Dendritic cell treated with granulocyte-macrophage colony-stimulating factor and Interleukin-4, amounts not matched to agents 40 ng/mL and 50 ng/mL, for 4 days (primary cell): ENCODE measurements around the gene GRAP2.
A peak's percentile ranks its signal among the peaks of the same experiment; 100 is the strongest.
"Not testable (repeated sequence)": the region's sequence is repeated elsewhere in the genome, so short reads cannot be mapped to it uniquely, and the experiment has no call there.

Experiments
- H3K27ac Mint-ChIP-seq: one replicate; pipeline ENCODE4 v1.8.0; 2022; ENCODE audit warnings: mild to moderate bottlenecking, mixed read lengths
- H3K27me3 Mint-ChIP-seq: one replicate; pipeline ENCODE4 v1.8.0; 2022; ENCODE audit warnings: mild to moderate bottlenecking, mixed read lengths
- H3K36me3 Mint-ChIP-seq: one replicate; pipeline ENCODE4 v1.8.0; 2022; ENCODE audit warnings: low read depth, mixed read lengths
- H3K4me1 Mint-ChIP-seq: one replicate; pipeline ENCODE4 v1.8.0; 2022; ENCODE audit warnings: low read depth, mixed read lengths
- H3K4me3 Mint-ChIP-seq: one replicate; pipeline ENCODE4 v1.8.0; 2022; ENCODE audit warnings: mild to moderate bottlenecking, moderate library complexity, mixed read lengths
- H3K9me3 Mint-ChIP-seq: one replicate; pipeline ENCODE4 v1.8.0; 2022; ENCODE audit warnings: mixed read lengths
- intact Hi-C: fragments of 100-400 bp; cut with micrococcal nuclease; formaldehyde crosslinking; loops from one replicate; pipeline ENCODE4 v1.15.0; 2022

Gene GRAP2

DNA sequence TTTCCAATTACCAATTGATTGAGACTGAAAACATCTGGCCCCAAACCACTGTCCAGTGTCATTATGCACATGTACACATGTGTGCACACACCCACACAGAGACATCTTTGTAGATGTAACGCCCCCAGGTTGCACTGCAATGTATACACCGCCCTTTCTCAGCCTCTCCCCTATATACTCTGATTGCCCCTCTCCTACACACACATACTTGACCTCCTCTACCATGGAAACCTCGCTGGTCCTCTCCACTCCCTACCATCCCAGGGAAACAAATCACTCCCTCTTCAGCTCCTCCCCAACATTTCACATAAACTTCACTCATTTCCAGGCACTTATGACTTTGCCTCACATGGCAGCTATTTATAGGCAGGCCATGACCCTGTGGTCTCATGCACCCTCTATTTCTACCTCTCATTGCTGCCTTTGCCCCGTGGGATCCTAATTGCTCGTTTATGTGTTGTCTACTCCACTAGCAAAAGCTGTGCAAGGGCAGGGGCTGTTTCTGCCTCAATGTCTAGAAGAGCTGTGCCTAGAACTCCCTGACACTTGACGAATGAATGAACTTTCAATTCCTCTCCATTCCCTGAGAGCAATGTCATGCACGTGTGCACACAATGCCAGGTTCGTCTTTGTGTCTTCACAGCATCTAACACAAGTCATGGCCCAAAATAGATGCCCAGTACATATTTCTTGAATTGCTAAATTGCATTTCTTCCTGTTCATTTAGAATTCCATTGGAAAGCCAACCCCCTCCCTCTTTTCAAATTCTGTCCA, 49.3 kb downstream of the GRAP2 start:
- H3K36me3 Mint-ChIP-seq, result no peaks in the 10 kb centered on the region
- peaks cover 22% of the 10 kb centered on the region for H3K4me1 Mint-ChIP-seq
- no peak overlapping the region for H3K4me3 Mint-ChIP-seq
- no peak overlapping the region for H3K27ac Mint-ChIP-seq
- peaks cover 85% of the 10 kb centered on the region for H3K27me3 Mint-ChIP-seq
- no peaks in the 10 kb centered on the region for H3K9me3 Mint-ChIP-seq
- intact Hi-C loops, result loop anchor here (10.0 kb wide), 1 partner anchor 55 kb away; no protein-coding TSS in a partner anchor

DNA sequence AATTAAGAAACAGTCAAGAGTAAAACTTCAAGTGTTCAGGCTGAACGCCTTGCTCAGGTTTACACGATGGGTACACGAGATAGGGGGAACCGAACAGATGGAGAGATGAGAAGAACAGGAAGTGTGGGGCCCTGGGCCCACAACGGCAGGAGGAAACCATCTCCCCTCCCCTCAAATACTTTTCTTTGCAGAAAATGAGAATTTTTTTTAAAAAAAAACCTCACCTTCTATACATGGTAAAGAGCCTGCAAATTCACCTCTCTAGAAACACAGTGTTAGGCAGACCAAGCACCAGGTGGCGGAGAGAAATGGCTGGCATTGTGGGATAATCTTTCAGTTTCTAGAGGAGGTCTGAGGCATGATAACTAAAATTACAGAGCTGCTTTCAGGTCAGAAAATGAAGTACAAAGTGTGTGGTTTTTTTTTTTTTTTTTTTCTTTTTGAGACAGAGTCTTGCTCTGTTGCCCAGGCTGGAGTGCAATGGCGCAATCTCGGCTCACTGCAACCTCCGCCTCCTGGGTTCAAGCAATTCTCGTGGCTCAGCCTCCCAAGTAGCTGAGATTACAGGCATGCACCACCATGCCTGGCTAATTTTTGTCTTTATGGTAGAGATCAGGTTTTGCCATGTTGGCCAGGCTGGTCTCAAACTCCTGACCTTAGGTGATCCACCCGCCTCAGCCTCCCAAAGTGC, 50.9 kb downstream of the GRAP2 start:
- H3K9me3 Mint-ChIP-seq, H3K4me3 Mint-ChIP-seq, intact Hi-C loops, H3K36me3 Mint-ChIP-seq, H3K27ac Mint-ChIP-seq: not testable (repeated sequence)
- Mint-ChIP-seq H3K27me3 (peaks cover 92% of the 10 kb centered on the region), H3K4me1 (peaks cover 28% of the 10 kb centered on the region)

DNA sequence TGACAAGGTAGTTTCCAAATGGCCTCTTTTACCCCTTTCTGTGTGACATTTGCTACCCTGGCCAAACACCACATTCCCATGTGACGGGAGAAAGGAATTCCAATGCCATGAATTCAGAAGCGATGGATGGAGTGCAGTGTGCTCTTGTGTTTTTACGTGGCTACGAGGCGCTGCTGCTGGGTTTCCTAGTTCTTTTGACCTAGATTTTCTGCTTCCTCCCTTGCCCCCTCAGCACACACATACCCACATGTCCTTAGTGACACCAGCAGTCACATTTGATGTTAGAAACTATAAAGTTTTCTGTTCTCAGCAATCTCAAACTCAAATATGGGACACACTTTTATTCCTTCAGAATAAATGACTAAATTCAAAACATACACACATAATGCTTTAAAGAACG, 51.5 kb downstream of the GRAP2 start:
- intact Hi-C loops, result no loop called here
- H3K36me3 Mint-ChIP-seq, result no peaks in the 10 kb centered on the region
- H3K9me3 Mint-ChIP-seq, result no peaks in the 10 kb centered on the region
- no peak overlapping the region for H3K4me3 Mint-ChIP-seq
- peaks cover 89% of the 10 kb centered on the region for H3K27me3 Mint-ChIP-seq
- no peak overlapping the region for H3K27ac Mint-ChIP-seq
- H3K4me1 Mint-ChIP-seq, result peaks cover 28% of the 10 kb centered on the region

GRCh38 chr22:39953101-39953500, 52.2 kb downstream of the GRAP2 start:
- intact Hi-C loops, result no loop called here
- Mint-ChIP-seq H3K9me3 (no peaks in the 10 kb centered on the region), H3K36me3 (no peaks in the 10 kb centered on the region), H3K4me3 (no peak overlapping the region), H3K27me3 (peaks cover 90% of the 10 kb centered on the region), H3K4me1 (peaks cover 34% of the 10 kb centered on the region), H3K27ac (no peak overlapping the region)

- Mint-ChIP-seq H3K27me3 (peaks cover 90% of the 10 kb centered on the region), H3K27ac (no peak overlapping the region), H3K4me3 (no peak overlapping the region), H3K4me1 (peaks cover 41% of the 10 kb centered on the region), H3K36me3 (no peaks in the 10 kb centered on the region), H3K9me3 (no peaks in the 10 kb centered on the region)
- intact Hi-C loops, result no loop called here
Observed at GRCh38 chr22:39954584-39955055, 53.7 kb downstream of the GRAP2 start.

DNA sequence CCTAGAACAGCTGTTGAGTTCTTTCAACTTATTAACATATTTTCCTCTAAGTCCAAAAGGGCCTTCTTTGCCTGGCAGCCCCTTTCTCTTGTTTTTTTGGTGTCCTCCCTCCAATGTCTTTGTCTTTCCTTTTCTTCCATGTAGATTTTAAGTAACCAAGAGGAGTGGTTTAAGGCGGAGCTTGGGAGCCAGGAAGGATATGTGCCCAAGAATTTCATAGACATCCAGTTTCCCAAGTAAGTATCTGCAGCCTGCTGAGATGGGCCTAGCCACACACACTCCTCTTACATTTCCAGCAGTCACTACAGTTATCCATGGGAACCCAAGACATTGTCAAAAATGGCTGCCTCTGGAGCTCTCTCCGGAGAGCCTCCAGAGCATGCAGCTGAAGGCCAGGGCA, 54.8 kb downstream of the GRAP2 start:
- intact Hi-C loops, result no loop called here
- no peak overlapping the region for H3K4me3 Mint-ChIP-seq
- H3K4me1 Mint-ChIP-seq, result peaks cover 45% of the 10 kb centered on the region
- no peak overlapping the region for H3K27ac Mint-ChIP-seq
- no peaks in the 10 kb centered on the region for H3K9me3 Mint-ChIP-seq
- no peaks in the 10 kb centered on the region for H3K36me3 Mint-ChIP-seq
- H3K27me3 Mint-ChIP-seq, result peaks cover 90% of the 10 kb centered on the region

DNA sequence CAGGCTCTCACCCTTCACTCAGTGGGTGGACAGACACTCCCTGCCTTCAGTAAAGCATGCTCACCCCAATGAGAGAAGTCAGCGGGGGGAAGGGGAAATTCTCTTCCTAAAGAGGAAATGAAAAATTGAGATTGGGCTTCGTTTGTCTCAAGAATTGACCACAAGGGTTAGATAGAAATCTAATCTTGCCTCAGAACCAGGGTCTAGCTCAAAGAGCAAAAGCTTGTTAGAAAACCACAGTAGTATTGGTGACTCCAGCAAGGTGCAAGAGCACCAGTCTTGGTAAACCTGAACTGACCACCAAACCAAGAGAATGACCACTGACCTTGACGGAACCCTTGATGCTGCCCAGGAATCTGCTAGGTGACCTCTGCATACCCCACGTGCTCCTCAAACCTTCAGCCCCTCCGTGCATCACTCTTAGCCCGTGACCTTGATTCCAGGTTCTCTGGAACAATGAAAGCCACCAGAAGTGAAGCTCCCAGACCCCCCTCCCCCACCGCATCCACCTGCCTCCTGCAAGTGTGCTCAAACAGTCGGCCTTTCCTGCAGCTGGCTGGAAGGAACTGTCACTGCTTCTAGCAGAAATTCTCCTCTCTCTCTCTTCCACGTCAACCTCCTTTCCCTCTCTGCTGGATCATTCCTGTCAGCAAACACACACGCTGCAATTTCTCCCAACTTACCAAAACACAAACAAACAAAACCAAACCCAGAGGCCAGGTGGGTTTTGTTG, 56.2 kb downstream of the GRAP2 start:
- no peaks in the 10 kb centered on the region for H3K9me3 Mint-ChIP-seq
- H3K4me3 Mint-ChIP-seq, result no peak overlapping the region
- peak overlapping the region; percentile 18 for H3K27ac Mint-ChIP-seq
- H3K4me1 Mint-ChIP-seq, result peaks cover 57% of the 10 kb centered on the region
- H3K27me3 Mint-ChIP-seq, result peaks cover 90% of the 10 kb centered on the region
- no peaks in the 10 kb centered on the region for H3K36me3 Mint-ChIP-seq
- intact Hi-C loops, result no loop called here

- no peaks in the 10 kb centered on the region for H3K9me3 Mint-ChIP-seq
- H3K4me3 Mint-ChIP-seq, result no peak overlapping the region
- no peak overlapping the region for H3K27ac Mint-ChIP-seq
- H3K36me3 Mint-ChIP-seq, result no peaks in the 10 kb centered on the region
- H3K4me1 Mint-ChIP-seq, result peaks cover 57% of the 10 kb centered on the region
- intact Hi-C loops, result no loop called here
- peaks cover 88% of the 10 kb centered on the region for H3K27me3 Mint-ChIP-seq
Observed at GRCh38 chr22:39958009-39958711, 57.3 kb downstream of the GRAP2 start.

GRCh38 chr22:39958949-39959639, 58.2 kb downstream of the GRAP2 start:
- H3K27me3 Mint-ChIP-seq, result peaks cover 88% of the 10 kb centered on the region
- intact Hi-C loops, result no loop called here
- peaks cover 57% of the 10 kb centered on the region for H3K4me1 Mint-ChIP-seq
- H3K27ac Mint-ChIP-seq, result no peak overlapping the region
- H3K9me3 Mint-ChIP-seq, result no peaks in the 10 kb centered on the region
- no peak overlapping the region for H3K4me3 Mint-ChIP-seq
- H3K36me3 Mint-ChIP-seq, result no peaks in the 10 kb centered on the region

GRCh38 chr22:39959640-39960447, 59.0 kb downstream of the GRAP2 start, which contains the start of gene TMA7B:
Gene TMA7B, plus strand, starts transcription at chr22:39960397. Its CDS starts 3,978 bp downstream, at chr22:39964375.
- Mint-ChIP-seq H3K4me3 (no peak within 1 kb of the TSS), H3K4me1 (peaks cover 57% of the 10 kb centered on the region), H3K27me3 (peaks cover 89% of the 10 kb centered on the region), H3K36me3 (no peaks in the 10 kb centered on the region), H3K9me3 (no peaks in the 10 kb centered on the region), H3K27ac (no peak within 1 kb of the TSS)
- intact Hi-C loops, result no loop called here

- Mint-ChIP-seq H3K9me3 (no peaks in the 10 kb centered on the region), H3K27me3 (peaks cover 89% of the 10 kb centered on the region), H3K4me3 (no peak overlapping the region), H3K36me3 (no peaks in the 10 kb centered on the region), H3K4me1 (peaks cover 51% of the 10 kb centered on the region), H3K27ac (no peak overlapping the region)
- intact Hi-C loops, result no loop called here
Observed at GRCh38 chr22:39960791-39961746, 60.2 kb downstream of the GRAP2 start.

GRCh38 chr22:39962071-39962470, 61.2 kb downstream of the GRAP2 start:
- Mint-ChIP-seq H3K4me3 (no peak overlapping the region), H3K9me3 (no peaks in the 10 kb centered on the region), H3K27ac (no peak overlapping the region), H3K27me3 (peaks cover 96% of the 10 kb centered on the region), H3K4me1 (peaks cover 46% of the 10 kb centered on the region), H3K36me3 (no peaks in the 10 kb centered on the region)
- intact Hi-C loops, result no loop called here
